22Rv1 (cell line): Measurements from ENCODE around the gene TCP11.

Experiments used
- CTCF ChIP-seq: fragments of 450-650 bp; IDR thresholded peaks from 2 replicates; pipeline ENCODE4 v1.5.1; 2017; ENCODE audit warnings: mild to moderate bottlenecking
- ZFX ChIP-seq: fragments of 450-650 bp; IDR thresholded peaks from 2 replicates; pipeline ENCODE4 v1.6.1; 2017; ENCODE audit warnings: antibody characterized with exemption, borderline replicate concordance

GRCh38 chr6:35176301-35177024 lies 35.3 kb upstream of the TCP11 start:
- TF ChIP-seq CTCF (no peak), ZFX (no peak)
